ENCODE measurements around the gene ATAT1. TPM values are rescaled to one million over a fixed set of nuclear protein-coding genes. Genes with fewer than 3 reads are reported as not detected.

The ATAT1 gene
- total RNA-seq, 1 experiment from 2014 or later = 19.3 TPM

GRCh38 chr6:30601815-30602641, 24.6 kb upstream of the ATAT1 start:
- DNase-seq (ENCODE audit: low spot score) = no peak
- Mint-ChIP-seq H3K27ac (no peak overlapping the region), H3K4me3 (no peak overlapping the region), H3K27me3 (ENCODE audit: low read depth) (no peaks in the 10 kb centered on the region), H3K9me3 (no peaks in the 10 kb centered on the region), H3K36me3 (peaks cover 65% of the 10 kb centered on the region), H3K4me1 (no peaks in the 10 kb centered on the region)
- ATAC-seq = no peak
- CTCF ChIA-PET = interaction anchor here (1.2 to 2.7 kb wide), 2 partner anchors 61 to 148 kb away, joined by 3 to 5 read pairs; no protein-coding TSS in a partner anchor
- POLR2A ChIA-PET = interaction anchor here (1.8 kb wide), 1 partner anchor 13 kb away, joined by 7 read pairs; no protein-coding TSS in a partner anchor
- TF ChIP-seq SMAD4 (CRISPR knock-in tag; IDR thresholded peaks at IDR 0.05) = no peak
- TF ChIP-seq ZSCAN18 (CRISPR knock-in tag; IDR thresholded peaks at IDR 0.05) = no peak
- no peak for TF ChIP-seq MYBL2 (CRISPR knock-in tag; IDR thresholded peaks at IDR 0.05)
- TF ChIP-seq ATF6 (CRISPR knock-in tag; IDR thresholded peaks at IDR 0.05) = no peak
- no peak for TF ChIP-seq USF1 (CRISPR knock-in tag; IDR thresholded peaks at IDR 0.05)
- TF ChIP-seq ELF4 (CRISPR knock-in tag; IDR thresholded peaks at IDR 0.05; ENCODE audit: low read depth) = no peak
- no peak for TF ChIP-seq ZNF423 (CRISPR knock-in tag; IDR thresholded peaks at IDR 0.05)
- no peak for TF ChIP-seq FOXP4 (CRISPR knock-in tag; IDR thresholded peaks at IDR 0.05)
- TF ChIP-seq CREB1 (CRISPR knock-in tag; IDR thresholded peaks at IDR 0.05) = no peak

- Mint-ChIP-seq H3K36me3 (peaks cover 85% of the 10 kb centered on the region), H3K4me1 (no peaks in the 10 kb centered on the region; the same call in 1 of the 2 replicates), H3K9me3 (no peaks in the 10 kb centered on the region), H3K4me3 (no peak overlapping the region), H3K27me3 (ENCODE audit: low read depth) (no peaks in the 10 kb centered on the region), H3K27ac (no peak overlapping the region)
- ATAC-seq (no peak), DNase-seq (ENCODE audit: low spot score) (no peak)
- ChIA-PET POLR2A (no interaction called here), CTCF (interaction anchor here (1.0 kb wide), 1 partner anchor 59 kb away, joined by 4 read pairs; no protein-coding TSS in a partner anchor)
- TF ChIP-seq ATF6 (CRISPR knock-in tag; IDR thresholded peaks at IDR 0.05) (no peak), NR1H2 (CRISPR knock-in tag; IDR thresholded peaks at IDR 0.05) (no peak), MLX (CRISPR knock-in tag; IDR thresholded peaks at IDR 0.05) (no peak), OVOL2 (CRISPR knock-in tag; IDR thresholded peaks at IDR 0.05; ENCODE audit: borderline replicate concordance) (no peak), PRDM15 (CRISPR knock-in tag; IDR thresholded peaks at IDR 0.05) (no peak), NR2C2 (CRISPR knock-in tag; IDR thresholded peaks at IDR 0.05) (no peak), PREB (CRISPR knock-in tag; IDR thresholded peaks at IDR 0.05; ENCODE audit: borderline replicate concordance) (no peak)
These were observed 22.7 kb upstream of the ATAT1 start for GRCh38 chr6:30603961-30604360.

Data from WTC11 (cell line).